ENCODE results near the gene HSPD1.
"Not testable (repeated sequence)": the region's sequence is repeated elsewhere in the genome, so short reads cannot be mapped to it uniquely, and the experiment has no call there.

Gene HSPD1

DNA sequence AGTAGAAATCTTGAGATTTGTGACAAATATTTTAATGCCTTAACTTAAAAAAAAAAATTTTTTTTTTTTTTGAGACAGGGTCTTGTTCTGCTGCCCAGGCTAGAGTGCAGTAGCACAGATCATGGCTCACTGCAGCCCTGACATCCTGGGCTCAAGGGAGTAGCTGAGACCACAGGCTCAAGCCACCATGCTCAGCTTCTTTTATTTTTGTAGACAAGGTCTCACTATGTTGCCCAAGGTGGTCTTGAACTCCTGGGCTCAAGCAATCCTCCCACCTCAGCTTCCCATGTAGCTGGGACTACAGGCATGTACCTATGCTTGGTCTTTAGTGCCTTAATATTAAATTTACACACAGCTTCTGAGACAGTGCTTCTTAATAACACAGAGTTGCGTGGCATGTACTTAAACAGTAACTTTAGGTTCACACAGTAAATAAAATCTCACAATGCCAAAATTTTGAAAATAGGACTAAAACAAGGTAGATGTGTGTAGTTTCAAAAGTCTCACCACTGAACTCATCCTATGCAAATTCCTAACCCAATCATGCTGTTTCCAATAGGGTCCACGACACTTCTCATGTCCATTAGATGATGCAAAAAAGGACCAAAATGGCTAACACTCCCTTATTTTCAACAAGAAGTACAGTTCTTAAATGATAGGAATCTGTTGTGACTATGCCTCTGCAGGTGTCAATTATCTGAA lies 4.1 kb downstream of the HSPD1 start:
- DNase-seq = no peak

DNA sequence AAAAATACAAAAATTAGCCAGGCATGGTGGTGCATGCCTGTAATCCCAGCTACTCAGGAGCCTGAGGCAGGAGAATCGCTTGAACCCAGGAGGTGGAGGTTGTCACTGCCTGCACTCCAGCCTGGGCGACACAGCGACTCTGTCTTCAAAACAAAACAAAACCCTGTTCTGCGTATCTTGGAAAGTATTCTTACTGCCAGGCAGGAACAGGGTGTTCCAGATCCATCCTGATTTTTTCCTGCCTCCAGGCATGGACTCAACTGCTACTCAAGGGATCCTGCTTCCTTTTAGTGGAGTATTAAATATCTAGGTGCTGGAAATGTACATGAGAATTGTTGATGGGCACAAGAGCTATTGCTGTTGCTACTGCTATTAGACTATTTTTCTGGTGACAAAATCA lies 12.3 kb downstream of the HSPD1 start:
- no peak for DNase-seq

DNA sequence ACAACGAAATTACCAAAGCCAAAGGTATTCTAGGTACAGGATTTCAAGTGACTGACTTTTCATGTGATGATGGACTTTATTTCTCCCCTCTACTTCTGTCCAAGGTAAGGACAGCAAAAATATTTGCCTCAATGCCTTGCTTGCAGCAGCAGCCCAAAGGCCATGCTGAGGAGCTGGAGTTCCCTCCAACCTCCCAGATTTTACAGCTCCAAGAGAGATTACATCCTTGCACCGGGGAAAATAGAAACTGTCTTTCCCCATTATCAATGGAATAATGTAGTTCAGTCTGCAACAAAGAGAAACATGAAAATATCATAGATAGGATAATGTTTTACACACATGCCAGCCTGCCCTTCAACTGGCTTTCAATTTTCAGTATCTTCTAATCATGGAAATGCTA lies 13.5 kb downstream of the HSPD1 start:
- no peak for DNase-seq

DNA sequence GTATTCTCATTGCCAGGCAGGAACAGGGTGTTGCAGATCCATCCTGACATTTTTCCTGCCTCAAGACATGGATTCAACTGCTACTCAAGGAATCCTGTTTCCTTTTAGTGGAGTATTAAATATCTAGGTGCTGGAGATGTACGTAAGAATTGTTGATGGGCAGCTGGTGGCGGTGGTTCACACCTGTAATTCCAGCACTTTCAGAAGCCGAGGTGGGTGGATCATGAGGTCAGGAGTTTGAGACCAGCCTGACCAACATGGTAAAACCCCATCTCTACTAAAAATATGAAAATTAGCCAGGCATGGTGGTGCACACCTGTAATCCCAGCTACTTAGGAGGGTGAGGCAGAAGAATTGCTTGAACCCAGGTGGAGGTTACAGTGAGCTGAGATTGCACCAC lies 15.4 kb downstream of the HSPD1 start:
- DNase-seq = not testable (repeated sequence)

DNA sequence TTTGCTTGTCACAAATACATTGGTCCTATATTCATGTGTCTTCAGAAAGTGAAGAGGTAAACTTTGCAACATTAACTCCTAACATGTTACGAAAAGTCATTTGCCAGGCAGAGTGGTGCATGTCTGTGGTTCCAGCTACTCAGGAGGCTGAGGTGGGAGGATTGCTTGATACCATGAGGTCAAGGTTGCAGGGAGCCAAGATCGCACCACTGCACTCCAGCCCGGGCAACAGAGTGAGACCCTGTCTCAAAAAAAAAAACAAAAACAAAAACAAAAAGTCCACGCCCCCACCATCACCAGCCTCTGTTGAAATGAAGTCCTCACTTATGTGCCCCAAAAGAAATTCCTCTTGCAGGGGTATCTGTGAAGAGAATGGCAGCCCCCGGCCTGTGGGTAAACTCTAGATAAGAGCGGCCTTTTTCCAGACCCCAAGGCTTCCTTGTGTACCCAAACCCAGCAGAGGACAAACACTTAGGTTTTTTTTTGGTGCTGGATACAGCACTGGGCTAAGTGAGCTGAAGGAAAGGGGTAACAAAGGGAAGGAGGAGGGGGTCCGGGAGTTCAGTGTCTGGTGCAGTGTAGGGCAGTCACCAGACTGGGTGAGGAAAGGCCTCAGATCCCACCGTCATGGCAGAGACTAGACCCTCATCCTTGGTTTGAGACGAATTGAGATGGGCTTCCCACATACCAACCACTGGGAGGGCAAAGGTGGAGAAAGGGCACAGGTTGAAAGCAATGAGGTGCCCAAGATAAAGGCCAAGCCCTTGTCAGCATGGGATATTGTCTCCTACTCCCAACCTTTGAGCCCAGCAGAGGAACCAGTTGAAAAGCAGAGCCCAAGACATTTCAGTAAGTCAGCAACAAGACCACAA lies 19.2 kb downstream of the HSPD1 start:
- DNase-seq = no peak

DNA sequence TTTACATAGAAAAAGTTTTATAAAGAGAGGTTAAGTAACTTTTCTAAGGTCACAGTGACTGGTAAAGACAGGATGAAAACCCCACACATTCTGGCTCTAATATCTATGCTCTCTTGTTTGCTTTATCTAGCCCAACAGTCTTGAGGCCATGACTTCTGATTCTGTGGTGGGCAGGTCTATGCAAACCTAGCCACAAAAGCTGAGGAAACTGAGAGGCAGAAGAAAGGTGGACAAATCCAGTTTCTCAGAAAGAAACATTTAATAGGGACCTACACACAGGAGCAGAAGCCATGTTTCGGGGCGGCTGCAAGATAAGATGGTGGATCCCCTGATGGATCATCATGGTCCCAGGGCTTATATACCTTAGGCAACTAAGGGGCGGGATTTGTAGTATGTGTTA lies 21.8 kb downstream of the HSPD1 start:
- DNase-seq = no peak

DNA sequence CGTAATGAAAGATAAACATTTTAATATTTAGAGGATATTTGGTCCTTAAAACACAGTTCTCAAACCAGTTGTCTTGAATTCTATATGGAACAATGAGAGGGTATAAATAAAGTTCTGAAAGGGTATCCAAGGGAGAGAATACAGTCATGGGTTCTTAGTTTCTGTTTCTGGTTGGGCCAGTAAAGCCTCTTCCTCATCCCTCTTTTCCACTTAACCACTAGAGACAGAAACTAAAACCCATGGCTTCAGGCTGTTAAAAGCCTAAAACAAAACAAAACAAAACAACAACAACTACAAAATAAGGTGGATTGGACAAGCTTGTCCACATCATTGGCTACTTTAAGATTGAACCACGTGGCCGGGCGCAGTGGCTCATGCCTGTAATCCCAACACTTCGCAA lies 27.5 kb downstream of the HSPD1 start:
- no peak for DNase-seq

DNA sequence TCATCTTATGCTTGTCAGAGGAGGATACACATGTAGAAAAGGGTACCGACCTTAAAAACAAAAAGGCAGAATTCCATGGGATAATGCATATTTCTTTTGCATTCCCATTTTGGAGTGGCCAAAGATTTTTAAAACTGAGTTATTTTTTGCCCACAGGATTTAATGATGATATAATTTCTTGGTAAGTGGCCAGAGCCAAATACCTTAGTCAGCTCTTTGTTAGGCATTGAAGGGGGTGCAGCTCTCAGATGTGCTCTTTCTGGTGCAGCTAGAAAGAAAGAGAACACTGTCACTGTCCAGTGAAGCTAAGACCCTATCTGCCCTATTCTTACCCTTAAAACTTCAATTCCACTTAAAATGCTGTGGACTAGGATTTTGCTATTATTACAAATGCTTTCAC lies 35.5 kb downstream of the HSPD1 start:
- no peak for DNase-seq

DNA sequence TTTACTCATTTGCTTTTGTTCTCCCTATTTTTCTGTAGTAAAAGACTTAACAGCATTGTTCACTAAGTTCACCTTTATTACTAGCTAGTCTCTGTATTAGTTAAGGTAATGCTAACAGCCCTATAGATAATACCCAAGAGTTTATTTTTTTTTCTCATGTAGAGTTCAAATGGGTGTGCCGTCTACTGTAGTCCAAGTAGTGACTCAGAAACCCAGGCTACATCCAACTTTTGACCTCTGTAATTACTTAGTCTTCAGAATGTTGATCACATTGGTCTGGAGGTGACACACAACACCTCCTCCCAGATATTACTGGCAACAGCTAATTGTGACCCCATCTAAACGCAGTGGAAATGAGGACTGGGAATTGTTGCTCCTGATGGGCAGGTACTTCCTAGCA lies 38.6 kb downstream of the HSPD1 start:
- no peak for DNase-seq

DNA sequence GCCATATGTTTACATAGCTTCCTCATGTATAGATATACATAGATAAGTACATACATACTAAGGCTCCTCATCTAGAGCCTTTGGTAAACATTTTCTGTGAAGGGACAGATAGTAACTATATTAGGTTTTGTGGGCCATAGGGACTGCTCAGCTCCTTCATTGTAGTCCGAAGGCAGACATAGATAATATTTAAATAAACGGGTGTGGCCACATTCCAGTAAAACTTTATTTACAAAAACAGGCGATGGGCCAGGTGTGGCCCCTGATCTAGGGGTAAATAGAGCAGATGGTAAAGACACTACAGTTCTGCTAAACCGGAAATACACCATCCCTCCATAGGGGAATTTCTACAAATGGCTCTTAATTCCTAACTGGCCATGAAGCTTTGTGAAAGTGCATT lies 39.0 kb downstream of the HSPD1 start:
- DNase-seq = no peak

DNA sequence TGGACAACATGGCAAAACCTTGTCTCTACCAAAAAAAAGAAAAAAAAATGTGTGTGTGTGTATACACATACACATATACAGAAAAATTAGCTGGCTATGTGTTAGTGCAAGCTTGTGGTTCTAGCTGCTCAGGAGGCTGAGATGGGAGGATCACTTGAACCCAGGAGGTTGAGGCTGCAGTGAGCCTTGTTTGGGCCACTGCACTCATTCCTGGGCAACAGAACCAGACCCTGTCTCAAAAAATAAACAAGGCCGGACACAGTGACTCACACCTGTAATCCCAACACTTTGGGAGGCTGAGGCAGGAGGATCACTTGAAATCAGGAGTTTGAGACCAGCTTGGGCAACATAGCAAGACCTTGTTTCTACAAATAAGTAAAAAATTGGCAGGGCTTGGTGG lies 44.2 kb downstream of the HSPD1 start:
- DNase-seq = no peak

DNA sequence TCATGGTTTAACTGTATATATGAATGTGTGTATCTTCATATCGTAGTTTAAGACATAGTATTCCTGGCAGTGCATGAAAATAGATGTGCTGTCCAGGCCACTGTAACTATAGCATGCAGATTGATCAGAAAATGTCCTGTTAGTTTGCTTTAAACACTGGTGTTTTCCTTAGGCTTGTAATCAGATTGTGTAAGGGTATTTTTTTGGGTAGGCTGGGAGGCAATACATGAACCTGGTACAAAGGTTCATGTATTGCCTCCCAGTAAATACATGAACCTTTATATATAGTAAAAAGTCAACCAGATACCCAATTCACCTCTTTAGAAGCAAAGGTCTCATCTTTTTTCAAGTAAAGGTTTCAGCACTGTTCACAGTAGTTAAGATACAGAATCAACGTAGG lies 44.7 kb downstream of the HSPD1 start:
- DNase-seq = no peak

DNA sequence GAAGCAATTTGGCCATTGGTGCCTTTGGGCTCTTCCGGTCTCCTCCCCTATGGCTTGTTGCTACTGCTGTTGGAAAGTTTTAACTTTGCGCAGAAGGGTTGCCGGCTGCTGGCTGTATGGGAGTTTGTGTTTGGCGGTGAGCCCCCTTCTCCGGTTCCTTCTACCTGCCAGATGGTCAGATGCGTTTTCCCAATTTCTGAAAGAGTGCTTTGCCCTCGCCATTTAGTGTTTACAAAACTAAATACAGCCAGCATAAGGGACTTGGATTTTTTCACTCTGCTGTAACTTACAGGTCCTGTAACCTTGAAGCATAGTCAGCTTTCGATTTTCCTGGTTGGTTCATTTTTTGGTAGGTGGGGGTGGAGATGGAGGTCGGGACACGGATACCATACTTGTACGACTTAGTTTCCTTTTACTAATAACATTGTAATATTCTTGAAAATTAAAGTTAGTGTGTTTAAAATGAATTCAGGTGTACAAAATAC lies 45.7 kb downstream of the HSPD1 start:
- DNase-seq = no peak

DNA sequence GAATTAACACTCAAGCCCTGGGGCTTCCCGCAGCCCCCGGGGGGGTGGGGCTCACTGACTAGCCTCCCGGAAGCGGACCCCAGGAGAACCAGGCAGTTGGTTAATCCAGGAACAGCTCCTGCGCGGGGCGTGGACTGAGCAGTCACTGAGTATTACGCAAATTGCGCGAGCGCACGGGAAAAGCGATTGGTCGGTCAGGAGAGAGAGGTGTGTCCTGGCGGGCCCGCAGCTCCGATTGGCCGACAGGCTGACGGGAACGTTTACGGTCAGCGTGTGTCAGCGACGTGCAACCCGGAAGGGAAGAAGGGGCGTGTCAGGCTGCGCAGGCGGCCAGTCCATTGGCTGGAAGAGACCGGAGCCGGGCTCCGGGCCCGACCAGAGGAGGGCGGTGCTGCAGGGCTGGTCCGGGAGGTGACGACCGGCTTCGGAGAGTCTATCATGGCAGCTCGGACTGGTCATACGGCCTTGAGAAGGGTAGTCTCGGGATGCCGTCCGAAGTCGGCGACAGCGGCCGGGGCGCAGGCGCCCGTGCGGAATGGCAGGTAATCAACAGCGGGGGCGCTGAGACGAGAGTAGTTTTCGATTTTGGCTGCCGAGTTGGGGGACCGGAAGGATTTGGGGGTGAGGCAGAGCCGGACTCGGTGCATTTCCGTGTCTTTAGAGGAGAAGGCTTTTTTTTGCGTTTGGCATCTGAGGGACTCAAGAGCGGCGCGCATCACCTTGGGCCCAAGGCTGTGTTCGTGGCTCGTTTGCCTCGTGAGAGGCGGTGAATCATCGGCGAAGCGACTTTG lies 46.3 kb downstream of the HSPD1 start, which contains the start of gene COQ10B:
Gene COQ10B (plus strand): TSS at position 430 of the 791 bp plus-strand sequence. CDS start 9 bp downstream, at position 439.
- DNase-seq = peak; percentile 98

DNA sequence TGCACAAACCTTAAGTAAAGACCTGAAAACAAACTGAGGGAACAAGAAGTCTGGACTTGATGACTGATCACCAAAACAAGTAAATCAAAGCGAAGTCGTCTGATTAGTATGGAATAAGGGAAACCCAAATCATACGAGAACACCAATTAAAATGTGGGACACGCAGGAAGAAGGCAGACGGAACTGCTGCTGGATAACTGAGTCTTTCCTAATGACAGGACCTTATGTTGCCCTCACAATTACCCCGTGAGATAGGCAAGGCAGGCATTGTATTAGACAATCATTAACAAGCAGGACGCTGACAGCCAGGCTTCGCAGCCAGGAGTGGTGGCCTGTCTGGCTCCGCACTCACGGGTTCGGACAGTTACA lies 46.9 kb downstream of the HSPD1 start:
- DNase-seq = no peak

DNA sequence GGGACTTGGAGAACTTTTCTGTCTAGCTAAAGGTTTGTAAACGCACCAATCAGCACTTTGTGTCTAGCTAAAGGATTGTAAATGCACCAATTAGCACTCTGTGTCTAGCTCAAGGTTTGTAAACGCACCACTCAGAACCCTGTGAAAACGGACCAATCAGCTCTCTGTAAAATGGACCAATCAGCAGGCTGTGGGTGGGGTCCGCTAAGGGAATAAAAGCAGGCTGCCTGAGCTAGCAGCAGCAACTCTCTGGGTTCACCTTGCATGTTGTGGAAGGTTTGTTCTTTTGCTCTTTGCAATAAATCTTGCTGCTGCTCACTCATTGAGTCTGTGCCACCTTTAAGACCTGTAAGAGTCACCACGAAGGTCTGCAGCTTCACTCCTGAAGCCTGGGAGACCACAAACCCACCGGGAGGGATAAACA lies 48.7 kb downstream of the HSPD1 start:
- DNase-seq = not testable (repeated sequence)

DNA sequence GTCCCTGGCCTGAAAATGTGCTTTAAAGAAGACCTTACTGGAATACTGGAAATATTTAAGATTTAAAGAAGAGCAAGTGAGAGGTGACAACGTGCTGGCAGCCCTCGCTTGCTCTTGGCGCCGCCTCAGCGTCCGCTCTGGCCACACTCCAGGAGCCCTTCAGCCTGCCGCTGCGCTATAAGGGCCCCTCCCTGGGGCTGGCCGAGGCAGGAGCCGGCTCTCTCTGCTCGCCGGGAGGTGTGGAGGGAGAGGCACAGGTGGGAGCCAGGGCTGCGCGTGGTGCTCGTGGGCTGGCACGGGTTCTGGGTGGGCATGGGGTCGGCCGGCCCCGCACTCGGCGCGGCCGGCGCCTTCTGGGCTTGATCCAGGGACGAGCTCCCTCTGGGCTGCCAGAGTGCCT lies 49.2 kb downstream of the HSPD1 start:
- DNase-seq = no peak

DNA sequence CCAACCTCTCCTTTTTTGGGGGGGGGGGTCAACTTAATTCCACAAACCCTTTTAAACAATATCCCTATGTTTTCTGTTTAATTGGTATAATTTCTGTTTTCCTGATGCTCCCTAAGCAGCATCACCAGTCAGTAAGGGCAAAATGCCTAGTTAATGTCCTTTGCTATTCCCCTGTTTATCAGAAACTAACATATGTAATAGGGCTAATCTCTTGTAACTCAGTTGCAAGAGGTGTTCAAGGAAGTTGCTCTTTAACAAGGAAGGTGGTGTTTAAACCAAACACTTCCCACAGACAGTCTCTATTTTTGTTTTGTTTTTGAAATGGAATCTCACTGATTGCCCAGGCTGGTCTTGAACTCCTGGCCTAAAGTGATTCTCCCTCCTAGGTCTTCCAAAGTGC lies 52.8 kb downstream of the HSPD1 start:
- DNase-seq = no peak

DNA sequence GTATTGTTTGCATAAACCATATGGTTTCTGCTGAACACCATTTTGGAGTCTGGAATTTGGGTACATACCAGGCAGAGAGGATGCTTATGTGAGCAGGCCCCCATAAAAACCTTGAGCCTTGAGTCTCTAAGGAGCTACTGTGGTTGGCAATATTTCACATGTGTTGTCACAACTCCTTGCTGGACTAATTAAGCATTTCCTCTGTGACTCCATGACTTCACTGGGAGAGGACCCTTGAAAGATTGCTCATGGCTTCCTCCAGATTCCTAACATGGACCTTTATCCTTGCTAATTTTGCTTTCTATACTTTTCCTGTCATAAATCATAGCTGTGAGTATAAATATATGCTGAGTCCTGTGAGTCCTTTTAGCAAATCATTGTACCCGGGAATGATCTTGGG lies 53.9 kb downstream of the HSPD1 start:
- DNase-seq = no peak

DNA sequence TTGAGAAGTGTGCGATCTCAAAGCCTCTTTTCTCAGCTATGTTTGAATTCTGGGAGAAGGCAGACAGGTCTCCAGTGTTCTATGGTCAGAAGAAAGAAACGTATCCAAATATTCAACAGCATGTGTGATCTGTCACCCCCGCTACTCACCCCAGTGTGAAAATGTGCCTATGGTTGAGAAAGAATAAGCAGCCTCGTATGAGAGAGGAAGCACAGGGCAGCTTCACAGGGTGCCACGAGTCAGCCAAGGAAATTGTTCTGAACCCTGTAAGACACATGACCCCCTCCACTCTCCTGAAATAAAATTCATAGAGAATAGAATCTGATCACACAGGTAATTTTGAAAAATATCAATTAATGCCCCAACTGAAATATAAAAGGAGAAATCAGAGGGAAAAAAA lies 56.8 kb downstream of the HSPD1 start:
- no peak for DNase-seq

DNA sequence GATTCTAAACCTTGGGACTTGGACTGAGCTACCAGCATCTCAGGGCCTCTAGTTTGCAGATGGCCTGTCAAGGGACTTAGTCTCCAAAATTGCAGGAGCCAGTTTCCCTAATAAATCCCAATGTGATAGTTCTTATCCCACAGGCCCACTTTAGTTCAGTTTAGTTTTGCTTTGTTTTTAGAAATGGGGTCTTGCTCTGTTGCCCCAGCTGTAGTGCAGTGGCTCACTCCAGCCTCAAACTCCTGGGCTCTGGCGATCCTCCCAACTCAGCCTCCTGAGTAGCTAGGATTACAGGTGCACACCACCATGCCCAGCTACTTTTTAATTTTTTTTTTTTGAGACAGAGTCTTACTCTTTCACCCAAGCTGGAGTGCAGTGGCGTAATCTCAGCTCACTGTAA lies 62.3 kb downstream of the HSPD1 start:
- DNase-seq = no peak

All from activated naive CD4-positive, alpha-beta T cell treated with anti-CD3 and anti-CD28 coated beads, Interleukin-2, amount 50 U/mL, for 16 hours (primary cell).